Measurements from ENCODE around the gene ANO10.

The ANO10 gene

DNA sequence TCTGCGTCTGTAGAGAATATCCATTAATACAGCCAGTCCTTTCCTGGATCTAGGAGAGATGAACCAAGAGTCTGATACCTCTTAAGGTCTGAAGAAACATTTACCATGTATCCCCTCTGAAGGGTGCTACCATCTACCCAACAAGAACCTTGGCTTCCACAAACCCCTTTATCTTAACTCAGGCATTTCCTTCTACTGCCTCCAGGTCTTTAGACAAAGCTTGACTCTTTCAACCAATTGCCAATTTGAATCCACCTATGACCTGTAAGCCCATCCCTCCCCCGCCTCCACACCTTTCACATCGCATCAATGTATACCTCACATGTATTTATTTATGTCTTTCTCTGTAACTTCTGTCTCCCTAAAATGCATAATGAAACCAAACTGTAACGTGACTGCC lies 196.0 kb downstream of the ANO10 start:
- in situ Hi-C loops (cut with HindIII; ENCODE audit: low sequenced_read_pairs), result no loop called here

GRCh38 chr3:43423639-43424038 lies 198.2 kb downstream of the ANO10 start:
- in situ Hi-C loops (cut with HindIII; ENCODE audit: low sequenced_read_pairs), result no loop called here

GRCh38 chr3:43423142-43423541 lies 198.7 kb downstream of the ANO10 start:
- in situ Hi-C loops (cut with HindIII; ENCODE audit: low sequenced_read_pairs), result no loop called here

- in situ Hi-C loops (cut with HindIII; ENCODE audit: low sequenced_read_pairs), result no loop called here
Observed at GRCh38 chr3:43418601-43419272, 203.1 kb downstream of the ANO10 start.

GRCh38 chr3:43417133-43417532 lies 204.7 kb downstream of the ANO10 start:
- in situ Hi-C loops (cut with HindIII; ENCODE audit: low sequenced_read_pairs), result no loop called here

DNA sequence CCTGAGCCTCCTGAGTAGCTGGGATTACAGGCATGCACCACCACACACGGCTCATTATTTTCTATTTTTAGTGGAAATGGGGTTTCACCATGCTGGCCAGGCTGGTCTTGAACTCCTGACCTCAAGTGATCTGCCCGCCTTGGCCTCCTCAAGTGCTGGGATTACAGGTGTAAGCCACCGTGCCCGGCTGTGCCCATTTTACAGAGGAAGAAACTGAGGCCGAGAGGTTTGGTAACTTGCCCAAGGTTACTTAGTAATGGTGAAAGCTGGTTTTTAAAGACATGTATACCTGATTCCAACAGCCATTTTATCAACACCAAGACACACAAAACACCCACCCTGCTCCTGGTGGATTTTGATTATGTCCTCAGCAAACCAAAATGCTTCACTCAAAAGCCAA lies 206.7 kb downstream of the ANO10 start:
- in situ Hi-C loops (cut with HindIII; ENCODE audit: low sequenced_read_pairs), result no loop called here

DNA sequence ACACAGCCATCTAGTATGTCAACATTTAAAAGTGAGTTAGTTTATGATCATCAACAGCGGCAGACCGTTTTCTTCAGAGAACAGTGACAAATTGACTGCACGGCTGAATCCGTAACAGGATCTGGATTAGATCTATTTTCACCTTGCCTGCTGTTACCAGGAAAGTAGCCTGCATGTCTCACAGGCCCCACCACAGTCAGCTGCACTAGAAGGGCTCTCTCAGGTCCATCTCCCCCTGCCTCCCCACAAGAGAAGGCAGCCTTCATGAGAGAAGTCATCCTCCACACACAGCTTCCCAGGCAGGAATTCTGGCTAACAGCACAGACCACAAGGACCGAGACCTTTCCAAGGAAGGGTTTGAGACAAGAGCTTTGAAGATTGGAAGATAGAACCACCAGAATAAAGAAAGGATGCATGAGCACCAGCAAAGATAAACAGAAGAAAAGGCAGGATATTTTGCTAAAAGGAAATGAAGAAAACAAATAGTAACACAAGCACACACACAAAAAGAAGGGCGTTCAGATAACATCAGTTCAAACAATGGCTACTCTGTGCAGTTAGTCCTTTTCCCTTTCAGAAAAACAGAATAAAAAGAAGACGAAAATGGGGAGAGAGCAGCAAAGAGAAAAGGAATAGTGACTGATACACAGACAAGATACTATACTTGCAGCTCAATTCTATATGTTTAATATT lies 208.0 kb downstream of the ANO10 start:
- in situ Hi-C loops (cut with HindIII; ENCODE audit: low sequenced_read_pairs), result no loop called here

GRCh38 chr3:43411429-43411828 lies 210.4 kb downstream of the ANO10 start:
- in situ Hi-C loops (cut with HindIII; ENCODE audit: low sequenced_read_pairs), result no loop called here

DNA sequence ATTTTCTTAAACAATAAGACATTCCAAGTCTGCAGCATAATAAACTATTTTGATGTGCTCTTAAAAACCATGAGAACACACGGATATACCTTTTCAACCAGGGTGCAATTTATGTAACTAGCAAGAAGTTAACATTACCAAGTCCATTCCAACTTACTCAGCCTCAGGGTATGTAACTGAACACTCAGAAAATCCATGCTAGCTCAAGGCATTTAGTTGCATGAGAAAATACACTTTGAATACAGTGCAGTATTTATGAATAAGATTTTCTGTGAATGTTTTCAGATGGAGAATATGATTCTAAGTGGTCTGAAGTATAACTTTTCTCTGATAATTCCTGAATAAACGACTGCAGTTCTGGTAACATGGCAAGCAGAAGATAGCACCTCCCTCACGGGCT lies 211.2 kb downstream of the ANO10 start:
- in situ Hi-C loops (cut with HindIII; ENCODE audit: low sequenced_read_pairs), result no loop called here

DNA sequence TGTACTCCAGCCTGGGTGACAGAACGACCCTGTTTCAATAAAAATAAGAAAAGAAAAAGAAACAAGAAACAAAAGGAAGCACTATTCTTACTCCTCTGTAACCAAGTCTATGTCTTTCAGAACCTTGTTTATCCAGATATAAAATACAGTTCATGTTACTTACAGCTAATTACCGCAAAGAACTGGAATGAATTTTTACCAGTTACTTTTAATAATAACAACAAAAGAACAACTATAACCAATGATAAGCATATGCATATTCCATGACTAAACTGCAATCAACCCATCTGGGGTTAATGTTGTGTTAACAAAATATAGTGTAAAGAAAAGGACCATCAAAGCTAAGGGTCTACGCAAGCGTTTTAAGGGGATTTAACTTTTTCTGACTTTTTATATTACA lies 212.3 kb downstream of the ANO10 start:
- in situ Hi-C loops (cut with HindIII; ENCODE audit: low sequenced_read_pairs), result no loop called here

DNA sequence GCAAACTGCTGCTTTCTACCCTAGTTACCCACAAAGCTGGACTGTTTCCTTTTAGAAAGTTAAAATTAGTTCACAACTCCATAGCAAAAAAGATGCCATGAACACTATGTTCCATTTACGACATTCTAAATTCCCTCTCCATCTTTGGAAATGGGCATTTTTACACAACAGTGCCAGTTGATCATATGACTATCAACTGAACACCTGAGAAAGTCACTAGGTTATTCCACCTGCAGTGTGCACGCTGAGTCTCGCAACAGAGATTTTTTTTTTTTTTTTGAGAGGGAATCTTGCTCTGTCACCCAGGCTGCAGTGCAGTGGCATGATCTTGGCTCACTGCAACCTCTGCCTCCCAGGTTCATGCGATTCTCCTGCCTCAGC lies 215.2 kb downstream of the ANO10 start:
- in situ Hi-C loops (cut with HindIII; ENCODE audit: low sequenced_read_pairs), result no loop called here

DNA sequence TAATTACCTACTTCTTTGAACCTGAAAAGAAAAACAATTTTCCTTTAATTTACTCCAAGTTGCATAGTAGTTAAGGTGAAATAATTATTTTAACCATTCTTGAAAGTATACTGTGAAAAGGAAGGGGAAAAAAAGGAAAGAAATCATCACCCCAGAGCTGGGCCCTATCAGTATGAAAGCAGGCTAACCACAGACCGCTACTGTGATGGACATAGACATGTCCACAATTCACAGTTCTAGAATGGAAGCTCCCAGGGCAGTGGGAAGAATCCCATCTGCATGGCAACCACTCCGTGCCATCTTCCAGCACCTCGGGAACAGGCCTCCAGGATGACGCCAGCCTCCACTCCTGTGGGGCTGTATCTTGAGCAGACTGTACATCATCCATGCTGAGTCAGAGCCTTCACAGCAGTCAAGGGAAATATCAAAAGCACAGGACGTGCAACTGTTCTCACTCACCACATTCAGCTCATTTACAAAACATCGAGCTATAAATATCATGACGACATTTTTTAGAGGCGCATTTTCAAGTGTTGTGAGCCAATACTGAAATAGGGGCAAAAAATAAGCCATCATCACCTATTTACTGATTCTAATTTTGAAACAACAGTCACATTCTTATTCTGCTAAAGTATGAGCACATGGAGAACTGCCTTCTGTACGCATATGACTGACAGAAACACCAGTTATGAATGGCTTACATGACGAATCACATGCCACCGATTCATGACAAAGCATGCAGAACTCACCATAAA lies 215.7 kb downstream of the ANO10 start:
- in situ Hi-C loops (cut with HindIII; ENCODE audit: low sequenced_read_pairs), result no loop called here

DNA sequence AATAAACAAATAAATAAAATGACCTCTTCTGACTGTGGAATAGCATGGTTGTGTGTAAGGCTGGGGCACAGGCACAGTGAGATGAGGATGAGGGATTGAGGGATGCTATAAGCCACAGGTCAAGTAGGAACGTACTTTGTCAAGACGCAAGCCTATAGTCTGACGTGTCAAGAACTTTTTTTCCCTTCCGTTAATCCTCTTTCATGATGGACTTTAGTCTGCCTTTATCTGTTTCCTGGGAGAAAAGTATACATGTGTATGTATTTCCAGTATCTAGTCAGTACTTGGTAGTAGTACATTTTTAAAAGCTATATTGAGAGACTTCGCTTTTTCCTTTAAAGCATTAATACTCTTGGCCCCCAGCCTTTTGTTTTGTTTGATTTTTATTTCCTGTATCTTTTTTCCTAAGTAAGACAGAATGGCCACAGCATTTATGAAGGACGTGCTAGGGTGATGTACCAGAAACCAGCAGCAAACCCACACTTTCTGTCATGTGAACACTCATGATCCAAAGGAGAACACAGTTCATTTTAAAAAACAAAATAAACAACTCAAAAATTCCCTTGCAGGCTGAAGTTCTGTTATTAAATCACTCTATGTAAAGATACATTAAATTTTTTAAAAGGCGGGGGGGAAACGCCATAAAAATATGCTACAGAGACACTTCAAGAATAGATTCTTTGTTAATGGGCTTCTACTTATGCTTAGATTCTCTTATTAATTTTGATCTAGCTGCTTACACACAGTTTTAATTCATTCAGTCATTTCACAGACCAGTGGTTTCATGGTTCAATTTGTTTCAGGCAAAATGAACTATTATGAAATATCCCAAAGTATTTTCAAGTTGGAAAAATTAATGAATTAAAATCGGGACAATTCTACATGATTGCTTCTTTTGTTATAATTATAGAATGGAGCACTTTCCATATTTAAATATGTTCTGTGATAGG lies 220.8 kb downstream of the ANO10 start:
- in situ Hi-C loops (cut with HindIII; ENCODE audit: low sequenced_read_pairs), result no loop called here

GRCh38 chr3:43400167-43400566 lies 221.6 kb downstream of the ANO10 start:
- in situ Hi-C loops (cut with HindIII; ENCODE audit: low sequenced_read_pairs), result no loop called here

DNA sequence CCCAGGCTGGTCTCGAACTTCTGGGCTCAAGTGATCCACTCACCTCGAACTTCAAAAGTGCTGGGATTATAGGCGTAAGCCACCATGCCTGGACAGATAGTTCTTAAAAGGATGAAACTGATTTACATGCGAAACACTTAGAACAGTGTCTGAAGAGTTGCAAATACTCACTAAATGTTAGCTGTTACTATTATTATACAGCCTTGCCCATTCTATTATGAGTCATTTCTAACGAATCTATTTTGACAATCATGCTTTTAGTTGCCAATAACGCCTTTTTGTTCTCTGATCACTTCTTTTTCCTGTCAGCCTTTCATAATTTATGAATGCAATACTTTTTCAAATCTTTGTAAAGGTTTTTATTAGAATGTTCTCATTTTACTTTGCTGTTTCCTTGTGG lies 222.8 kb downstream of the ANO10 start:
- in situ Hi-C loops (cut with HindIII; ENCODE audit: low sequenced_read_pairs), result no loop called here

- in situ Hi-C loops (cut with HindIII; ENCODE audit: low sequenced_read_pairs), result no loop called here
Observed at GRCh38 chr3:43394041-43394554, 227.7 kb downstream of the ANO10 start.

DNA sequence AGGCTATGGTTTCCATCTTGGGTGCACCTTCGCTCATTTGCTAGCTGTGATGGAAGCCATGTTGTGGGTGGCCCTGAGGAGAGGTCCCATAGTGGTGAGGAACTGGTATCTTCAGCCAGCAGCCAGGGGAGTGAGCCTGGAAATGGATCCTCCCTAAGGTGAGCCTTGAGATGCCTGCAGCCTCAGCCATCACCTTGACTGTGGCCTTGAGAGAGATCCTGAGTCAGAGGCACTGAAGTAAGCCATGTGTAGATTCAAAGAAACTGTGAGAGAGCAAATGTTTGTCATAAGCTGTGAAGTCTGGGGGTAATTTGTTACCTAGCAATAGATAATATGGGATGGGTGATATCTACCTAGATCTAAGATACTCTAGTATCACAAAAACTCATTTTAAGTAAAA lies 230.2 kb downstream of the ANO10 start:
- in situ Hi-C loops (cut with HindIII; ENCODE audit: low sequenced_read_pairs), result no loop called here

GRCh38 chr3:43390255-43390588 lies 231.6 kb downstream of the ANO10 start:
- in situ Hi-C loops (cut with HindIII; ENCODE audit: low sequenced_read_pairs), result no loop called here

DNA sequence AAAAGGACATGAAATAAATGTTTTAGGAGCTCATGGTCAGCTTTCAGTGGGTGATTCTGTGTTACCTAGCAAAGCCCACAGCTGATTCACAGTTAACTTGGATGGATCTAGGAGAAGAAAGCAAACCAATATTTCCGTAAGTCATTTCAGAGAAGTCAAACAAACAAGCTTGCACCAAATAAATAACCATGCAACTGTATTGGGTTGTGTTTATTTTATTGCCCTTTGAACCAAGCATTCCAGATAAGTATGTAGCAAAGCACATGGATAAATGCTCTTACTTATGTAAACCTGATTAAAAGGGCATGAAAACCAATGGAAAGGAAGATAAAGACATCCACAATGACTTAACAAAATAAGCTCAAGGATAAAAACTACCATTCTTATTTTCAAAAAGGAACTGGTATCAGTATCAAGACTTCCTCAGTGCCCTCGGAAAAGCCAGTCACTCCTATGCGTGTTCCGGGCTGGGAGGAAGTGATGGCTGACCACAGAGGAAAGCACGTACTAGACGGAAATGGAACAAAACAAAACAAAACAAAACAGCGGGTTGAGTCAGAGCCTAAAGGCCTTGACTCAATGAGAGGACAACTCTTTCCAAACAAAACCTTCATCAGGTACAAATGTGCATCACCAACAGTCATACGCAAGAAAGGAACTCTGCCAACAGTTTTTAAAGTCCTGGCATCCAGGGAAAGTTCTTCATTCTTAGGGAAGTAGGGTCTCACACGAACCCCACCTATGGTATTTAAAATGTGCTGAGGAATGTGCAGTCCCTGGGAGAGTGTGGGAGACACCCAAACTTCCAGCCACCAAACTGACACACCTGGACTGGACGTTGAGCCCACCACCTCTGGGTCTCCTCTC lies 232.2 kb downstream of the ANO10 start:
- in situ Hi-C loops (cut with HindIII; ENCODE audit: low sequenced_read_pairs), result no loop called here

DNA sequence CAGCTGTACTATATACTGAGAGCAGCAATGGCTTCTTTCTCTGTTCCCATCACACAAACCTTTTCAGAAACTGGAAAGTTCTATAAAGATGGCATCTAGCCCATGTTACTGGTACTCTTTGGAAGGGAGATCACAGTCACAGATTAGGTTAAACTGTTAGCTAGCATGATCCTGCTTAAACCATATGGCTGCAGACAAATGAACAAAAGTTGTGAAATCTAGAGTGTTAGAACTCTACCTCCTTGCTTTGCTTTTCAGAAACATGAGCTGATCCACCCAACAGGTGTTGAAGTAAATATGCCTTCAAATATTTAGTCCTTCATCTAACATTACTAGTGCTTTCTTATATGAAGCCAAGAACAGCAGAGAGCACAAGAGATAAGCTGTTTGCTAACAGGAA lies 232.9 kb downstream of the ANO10 start:
- in situ Hi-C loops (cut with HindIII; ENCODE audit: low sequenced_read_pairs), result no loop called here

Data from DLD1 (cell line).